ENCODE measurements around the gene LOXL3.

LOXL3 gene

DNA sequence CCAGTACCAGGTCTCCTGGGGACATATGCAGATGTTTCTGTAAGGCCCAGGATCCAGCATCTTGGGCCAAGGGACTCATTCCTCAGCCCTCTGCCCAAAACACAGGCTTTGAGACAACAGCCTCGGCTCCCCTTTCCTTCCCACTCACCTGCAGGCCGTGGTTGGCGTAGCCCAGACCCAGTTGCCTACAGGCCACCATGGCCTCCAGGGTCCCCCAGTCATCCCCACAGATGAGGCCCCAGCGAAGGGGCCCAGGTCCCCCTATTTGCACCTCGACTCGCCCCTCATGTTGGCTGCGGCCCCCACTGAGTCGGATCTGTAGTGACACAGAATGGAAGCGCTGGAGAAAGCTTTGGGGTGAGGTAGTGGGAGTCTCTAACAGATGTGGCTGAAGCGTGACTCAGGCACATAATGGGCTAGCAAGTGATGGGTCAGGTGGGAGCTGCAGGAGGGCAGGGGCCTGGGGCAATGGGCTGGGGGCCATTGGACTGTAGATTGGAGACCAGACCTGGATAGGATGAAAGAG lies 18.2 kb downstream of the LOXL3 start:
- no peaks in the 10 kb centered on the region for H3K27me3 ChIP-seq (ENCODE audit: insufficient read depth, low read length)
- peaks cover 12% of the 10 kb centered on the region for H3K4me1 ChIP-seq (ENCODE audit: control insufficient read depth, insufficient read depth, low read length, unreplicated experiment)
- H3K4me3 ChIP-seq (ENCODE audit: low read depth, low read length) = no peak overlapping the region
- no peak overlapping the region for H2AFZ ChIP-seq (ENCODE audit: low read length, unreplicated experiment)
- peaks cover 15% of the 10 kb centered on the region for H3K79me2 ChIP-seq (ENCODE audit: control insufficient read depth, insufficient read depth, low read length, unreplicated experiment)
- H3K36me3 ChIP-seq (ENCODE audit: insufficient read depth, low read length) = peaks cover 11% of the 10 kb centered on the region; the same call in 1 of the 2 replicates
- H3K27ac ChIP-seq (ENCODE audit: low read depth, low read length) = no peak overlapping the region

- Histone ChIP-seq H2AFZ (ENCODE audit: low read length, unreplicated experiment) (no peak overlapping the region), H3K4me1 (ENCODE audit: control insufficient read depth, insufficient read depth, low read length, unreplicated experiment) (peaks cover 12% of the 10 kb centered on the region), H3K27ac (ENCODE audit: low read depth, low read length) (no peak overlapping the region), H3K27me3 (ENCODE audit: insufficient read depth, low read length) (no peaks in the 10 kb centered on the region), H3K79me2 (ENCODE audit: control insufficient read depth, insufficient read depth, low read length, unreplicated experiment) (peaks cover 19% of the 10 kb centered on the region), H3K4me3 (ENCODE audit: low read depth, low read length) (no peak overlapping the region), H3K36me3 (ENCODE audit: insufficient read depth, low read length) (peaks cover 11% of the 10 kb centered on the region; the same call in 1 of the 2 replicates)
Measured at GRCh38 chr2:74534411-74534810, 19.3 kb downstream of the LOXL3 start.

- peaks cover 14% of the 10 kb centered on the region for H3K4me1 ChIP-seq (ENCODE audit: control insufficient read depth, insufficient read depth, low read length, unreplicated experiment)
- H3K79me2 ChIP-seq (ENCODE audit: control insufficient read depth, insufficient read depth, low read length, unreplicated experiment) = peaks cover 26% of the 10 kb centered on the region
- H3K4me3 ChIP-seq (ENCODE audit: low read depth, low read length) = no peak overlapping the region
- peaks cover 7% of the 10 kb centered on the region; the same call in 1 of the 2 replicates for H3K36me3 ChIP-seq (ENCODE audit: insufficient read depth, low read length)
- H3K27me3 ChIP-seq (ENCODE audit: insufficient read depth, low read length) = no peaks in the 10 kb centered on the region
- no peak overlapping the region for H3K27ac ChIP-seq (ENCODE audit: low read depth, low read length)
- no peak overlapping the region for H2AFZ ChIP-seq (ENCODE audit: low read length, unreplicated experiment)
Measured at GRCh38 chr2:74533464-74533863, 20.3 kb downstream of the LOXL3 start.

DNA sequence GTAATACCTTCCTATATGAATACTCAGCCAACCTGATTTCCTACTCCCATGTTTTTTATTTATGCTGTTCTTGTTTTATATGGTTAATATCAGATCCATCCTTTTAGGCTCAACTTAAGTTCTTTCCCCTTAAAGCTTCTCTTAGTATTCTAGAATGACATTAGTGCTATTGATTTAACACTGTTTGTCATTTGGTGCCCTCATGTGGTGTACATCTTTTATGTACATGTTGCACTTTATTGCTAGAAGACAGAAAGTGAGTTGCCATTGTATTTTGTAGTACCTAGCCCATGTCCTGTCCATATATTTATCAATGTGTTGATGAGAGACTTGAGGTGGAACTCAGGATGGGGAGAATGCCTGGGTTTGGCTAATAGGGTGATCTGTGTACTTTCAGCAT lies 21.5 kb downstream of the LOXL3 start:
- H3K36me3 ChIP-seq (ENCODE audit: insufficient read depth, low read length) = peaks cover 4% of the 10 kb centered on the region; the same call in 1 of the 2 replicates

GRCh38 chr2:74531666-74532065 lies 22.1 kb downstream of the LOXL3 start:
- H3K79me2 ChIP-seq (ENCODE audit: control insufficient read depth, insufficient read depth, low read length, unreplicated experiment) = peaks cover 37% of the 10 kb centered on the region
- H3K4me1 ChIP-seq (ENCODE audit: control insufficient read depth, insufficient read depth, low read length, unreplicated experiment) = peaks cover 22% of the 10 kb centered on the region
- peaks cover 10% of the 10 kb centered on the region; the same call in 1 of the 2 replicates for H3K36me3 ChIP-seq (ENCODE audit: insufficient read depth, low read length)
- H3K27ac ChIP-seq (ENCODE audit: low read depth, low read length) = peak overlapping the region; percentile 67
- H3K4me3 ChIP-seq (ENCODE audit: low read depth, low read length) = peak overlapping the region; percentile 96
- H2AFZ ChIP-seq (ENCODE audit: low read length, unreplicated experiment) = no peak overlapping the region
- no peaks in the 10 kb centered on the region for H3K27me3 ChIP-seq (ENCODE audit: insufficient read depth, low read length)

More for the DNA sequence above, 21.5 kb downstream of the LOXL3 start:
- Histone ChIP-seq H3K4me1 (ENCODE audit: control insufficient read depth, insufficient read depth, low read length, unreplicated experiment) (peaks cover 22% of the 10 kb centered on the region), H3K27ac (ENCODE audit: low read depth, low read length) (peak overlapping the region; percentile 67; the same call in 1 of the 2 replicates), H3K4me3 (ENCODE audit: low read depth, low read length) (peak overlapping the region; percentile 96; the same call in 1 of the 2 replicates), H3K79me2 (ENCODE audit: control insufficient read depth, insufficient read depth, low read length, unreplicated experiment) (peaks cover 34% of the 10 kb centered on the region), H3K27me3 (ENCODE audit: insufficient read depth, low read length) (no peaks in the 10 kb centered on the region), H2AFZ (ENCODE audit: low read length, unreplicated experiment) (no peak overlapping the region)

GRCh38 chr2:74530239-74531187 lies 23.2 kb downstream of the LOXL3 start:
- Histone ChIP-seq H3K36me3 (ENCODE audit: insufficient read depth, low read length) (peaks cover 18% of the 10 kb centered on the region; the same call in 1 of the 2 replicates), H3K27me3 (ENCODE audit: insufficient read depth, low read length) (no peaks in the 10 kb centered on the region), H3K27ac (ENCODE audit: low read depth, low read length) (peak overlapping the region; percentile 67), H2AFZ (ENCODE audit: low read length, unreplicated experiment) (peak overlapping the region; percentile 57), H3K4me3 (ENCODE audit: low read depth, low read length) (peak overlapping the region; percentile 96), H3K79me2 (ENCODE audit: control insufficient read depth, insufficient read depth, low read length, unreplicated experiment) (peaks cover 37% of the 10 kb centered on the region), H3K4me1 (ENCODE audit: control insufficient read depth, insufficient read depth, low read length, unreplicated experiment) (peaks cover 22% of the 10 kb centered on the region)

GRCh38 chr2:74529357-74530238 lies 24.1 kb downstream of the LOXL3 start, which contains the start of the genes AUP1 and HTRA2:
Gene AUP1, minus strand, starts transcription at chr2:74529706. Its CDS starts 77 bp downstream, at chr2:74529629.
Gene HTRA2, plus strand, starts transcription at chr2:74529933. Its CDS starts 74 bp downstream, at chr2:74530007.
- peak within 1 kb of the TSS; percentile 96 for H3K4me3 ChIP-seq (ENCODE audit: low read depth, low read length)
- H3K36me3 ChIP-seq (ENCODE audit: insufficient read depth, low read length) = peaks cover 17% of the 10 kb centered on the region; the same call in 1 of the 2 replicates
- peaks cover 37% of the 10 kb centered on the region for H3K79me2 ChIP-seq (ENCODE audit: control insufficient read depth, insufficient read depth, low read length, unreplicated experiment)
- peak within 1 kb of the TSS; percentile 67 for H3K27ac ChIP-seq (ENCODE audit: low read depth, low read length)
- peak within 1 kb of the TSS; percentile 58 for H2AFZ ChIP-seq (ENCODE audit: low read length, unreplicated experiment)
- peaks cover 22% of the 10 kb centered on the region for H3K4me1 ChIP-seq (ENCODE audit: control insufficient read depth, insufficient read depth, low read length, unreplicated experiment)
- no peaks in the 10 kb centered on the region for H3K27me3 ChIP-seq (ENCODE audit: insufficient read depth, low read length)

DNA sequence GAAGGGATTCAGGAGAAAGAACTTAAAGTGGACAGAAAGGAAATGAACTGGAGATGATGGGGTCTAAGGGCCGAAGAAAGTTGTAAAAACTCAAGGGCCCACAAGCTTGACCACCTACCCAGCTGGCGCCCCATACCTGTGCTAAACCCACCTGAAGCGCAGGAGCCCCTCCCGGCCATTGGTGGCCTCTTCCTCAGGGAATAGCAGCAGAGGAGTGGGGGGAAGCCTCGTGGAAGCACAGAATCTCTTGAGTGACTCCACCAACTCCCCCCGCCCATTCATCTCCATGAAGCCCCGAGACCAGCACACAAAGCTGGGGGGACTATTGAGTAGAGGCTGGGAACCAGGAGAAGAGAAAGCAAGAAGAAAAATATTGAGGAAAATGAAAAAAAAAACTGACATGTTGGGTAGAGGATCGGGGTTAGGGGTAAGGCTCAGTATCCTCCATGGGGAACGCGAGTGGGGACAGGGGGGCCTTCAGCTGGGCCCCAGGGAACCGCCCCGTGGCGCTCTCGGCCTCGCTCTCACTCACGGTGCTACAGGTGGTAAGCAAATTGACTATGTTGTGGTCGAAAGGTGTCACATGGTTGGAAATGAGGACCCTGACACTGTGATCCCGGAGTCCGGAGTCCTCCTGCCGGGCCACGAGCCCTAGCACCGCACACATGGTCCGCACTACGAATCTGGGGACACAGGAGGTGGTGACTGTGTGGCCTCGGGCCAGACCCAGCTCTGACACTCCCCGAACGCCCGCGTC lies 25.0 kb downstream of the LOXL3 start:
- Histone ChIP-seq H3K4me3 (ENCODE audit: low read depth, low read length) (peak overlapping the region; percentile 96), H3K79me2 (ENCODE audit: control insufficient read depth, insufficient read depth, low read length, unreplicated experiment) (peaks cover 37% of the 10 kb centered on the region), H3K27ac (ENCODE audit: low read depth, low read length) (peak overlapping the region; percentile 48), H3K4me1 (ENCODE audit: control insufficient read depth, insufficient read depth, low read length, unreplicated experiment) (peaks cover 22% of the 10 kb centered on the region), H3K27me3 (ENCODE audit: insufficient read depth, low read length) (no peaks in the 10 kb centered on the region), H3K36me3 (ENCODE audit: insufficient read depth, low read length) (peaks cover 15% of the 10 kb centered on the region; the same call in 1 of the 2 replicates), H2AFZ (ENCODE audit: low read length, unreplicated experiment) (peak overlapping the region; percentile 58)

DNA sequence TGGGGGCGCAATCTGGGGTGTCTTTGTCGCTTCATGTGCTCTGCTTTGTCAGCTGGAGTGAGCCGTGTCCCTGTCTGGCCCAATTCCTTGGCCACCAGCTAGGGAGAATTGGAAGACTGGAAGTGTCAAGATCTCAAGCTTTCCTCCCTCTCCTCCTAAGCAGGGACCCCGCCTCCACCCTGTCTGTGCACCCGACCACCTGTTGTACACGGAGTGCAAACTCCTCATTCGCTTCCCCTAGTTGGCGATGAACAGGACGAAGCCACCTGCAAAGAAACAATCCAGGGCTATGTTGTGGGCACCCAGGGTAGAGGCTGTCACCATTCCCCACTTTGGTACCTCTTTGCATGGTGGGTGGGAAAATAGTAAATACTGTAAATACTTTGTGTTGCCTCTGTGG lies 26.0 kb downstream of the LOXL3 start:
- Histone ChIP-seq H3K79me2 (ENCODE audit: control insufficient read depth, insufficient read depth, low read length, unreplicated experiment) (peaks cover 37% of the 10 kb centered on the region), H3K4me3 (ENCODE audit: low read depth, low read length) (peak overlapping the region; percentile 96), H3K27ac (ENCODE audit: low read depth, low read length) (no peak overlapping the region), H2AFZ (ENCODE audit: low read length, unreplicated experiment) (no peak overlapping the region), H3K27me3 (ENCODE audit: insufficient read depth, low read length) (no peaks in the 10 kb centered on the region), H3K36me3 (ENCODE audit: insufficient read depth, low read length) (peaks cover 15% of the 10 kb centered on the region; the same call in 1 of the 2 replicates), H3K4me1 (ENCODE audit: control insufficient read depth, insufficient read depth, low read length, unreplicated experiment) (peaks cover 22% of the 10 kb centered on the region)

All from ACC112 (cell line).